ENCODE data around the gene KIAA1755.
"Not testable (repeated sequence)": the region's sequence is repeated elsewhere in the genome, so short reads cannot be mapped to it uniquely, and the experiment has no call there.

The KIAA1755 gene

DNA sequence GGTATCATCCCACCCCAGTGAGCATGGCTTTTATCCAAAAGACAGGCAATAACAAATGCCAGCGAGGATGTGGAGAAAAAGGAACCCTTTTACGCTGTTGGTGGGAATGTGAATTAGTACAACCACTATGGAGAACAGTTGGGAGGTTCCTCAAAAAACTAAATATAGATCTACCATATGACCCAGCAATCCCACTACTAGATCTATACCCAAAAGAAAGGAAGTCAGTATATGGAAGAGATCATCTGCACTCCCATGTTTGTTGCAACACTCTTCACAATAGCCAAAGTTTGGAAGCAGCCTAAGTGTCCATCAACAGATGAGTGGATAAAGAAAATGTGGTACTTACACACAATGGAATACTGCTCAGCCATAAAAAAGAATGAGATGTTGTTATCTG, 5.9 kb upstream of the KIAA1755 start:
- DNase-seq (ENCODE audit: low read depth in 3 of 3): no peak

DNA sequence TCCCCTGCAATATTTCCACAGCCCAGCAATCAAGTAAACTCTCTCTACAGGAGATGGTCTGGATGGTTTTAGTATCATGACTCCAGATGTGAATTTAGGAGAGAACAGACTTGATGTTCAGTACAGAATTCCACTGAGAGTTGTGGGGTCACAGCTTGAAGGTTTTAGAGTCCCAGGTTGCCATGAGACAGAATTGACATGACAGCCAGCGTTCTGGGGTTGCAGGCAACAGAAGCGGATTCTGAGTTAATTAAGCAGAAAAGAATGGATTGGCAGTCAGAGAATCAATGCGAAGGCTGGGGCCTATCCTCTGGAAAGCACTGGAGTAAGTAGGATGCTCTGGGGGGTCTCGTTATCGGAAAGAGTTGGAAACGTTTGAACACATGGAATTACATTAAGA, 2.4 kb upstream of the KIAA1755 start:
- DNase-seq (ENCODE audit: low read depth in 3 of 3): no peak

DNA sequence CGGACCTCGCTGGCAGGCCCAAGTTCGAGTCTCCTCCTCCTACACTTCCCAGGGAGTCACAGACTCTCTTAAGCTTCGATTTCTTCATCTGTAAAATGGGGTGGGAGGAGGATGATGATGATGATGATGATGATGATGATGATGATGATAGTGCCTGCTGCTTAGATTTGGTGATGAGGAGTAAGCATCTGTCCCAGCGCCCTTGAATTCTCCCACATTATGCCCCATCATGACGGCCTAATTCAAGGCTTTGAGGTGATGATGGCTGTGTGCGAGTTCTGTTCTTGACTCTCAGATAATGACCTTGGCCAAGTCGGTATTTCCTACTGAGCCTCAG, 487 bp upstream of the KIAA1755 start:
- no peak for DNase-seq (ENCODE audit: low read depth in 3 of 3)

DNA sequence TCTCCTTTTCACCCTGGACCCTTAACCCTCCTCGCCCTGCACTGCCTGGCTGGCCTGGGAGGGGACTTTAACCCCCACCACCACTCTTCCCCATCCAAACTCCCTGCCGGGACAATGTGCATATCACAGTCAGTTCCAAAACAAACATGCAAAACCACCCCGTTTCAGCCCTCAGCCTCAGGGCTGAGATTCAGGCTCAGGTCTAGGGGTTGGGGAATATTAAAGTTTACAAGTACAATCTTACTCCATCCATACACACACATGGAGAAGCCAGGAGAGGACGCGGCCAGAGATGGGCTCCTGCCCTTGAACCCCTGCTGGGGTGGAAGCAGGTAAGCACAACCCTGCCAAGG, 534 bp downstream of the KIAA1755 start:
- DNase-seq (ENCODE audit: low read depth in 3 of 3): no peak

DNA sequence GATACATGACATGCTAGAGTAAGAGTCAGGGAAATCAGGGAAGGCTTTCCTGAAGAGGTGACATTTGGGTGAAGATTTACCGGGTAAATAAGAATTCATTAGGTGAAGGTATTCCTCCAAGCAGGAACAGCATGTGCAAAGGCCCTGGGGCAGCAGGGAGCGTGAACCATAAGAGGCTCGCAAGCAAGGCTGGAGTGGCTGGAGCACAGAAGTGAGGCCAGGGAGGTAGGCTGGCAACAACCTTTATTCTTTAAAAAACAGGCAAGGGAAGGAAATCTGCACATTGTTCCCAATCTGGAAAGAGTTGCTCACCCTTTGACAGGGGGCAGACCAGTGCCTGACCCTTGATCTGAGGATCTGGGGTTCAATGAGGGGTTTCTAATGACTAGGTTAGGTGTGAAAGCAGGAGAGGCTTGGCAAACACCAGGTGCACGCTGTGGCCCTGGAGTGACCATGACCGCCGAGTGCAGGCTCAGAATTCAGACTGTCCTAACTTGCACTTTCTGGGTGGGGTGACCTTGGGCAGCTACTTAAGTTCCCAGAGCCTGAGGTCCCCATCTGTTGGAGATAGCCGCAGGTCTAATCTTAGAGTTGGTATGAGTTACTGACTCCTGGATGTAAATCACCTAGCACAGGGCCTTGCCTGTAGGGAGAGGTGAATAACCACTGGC, 1.9 kb downstream of the KIAA1755 start:
- DNase-seq (ENCODE audit: low read depth in 3 of 3): no peak

DNA sequence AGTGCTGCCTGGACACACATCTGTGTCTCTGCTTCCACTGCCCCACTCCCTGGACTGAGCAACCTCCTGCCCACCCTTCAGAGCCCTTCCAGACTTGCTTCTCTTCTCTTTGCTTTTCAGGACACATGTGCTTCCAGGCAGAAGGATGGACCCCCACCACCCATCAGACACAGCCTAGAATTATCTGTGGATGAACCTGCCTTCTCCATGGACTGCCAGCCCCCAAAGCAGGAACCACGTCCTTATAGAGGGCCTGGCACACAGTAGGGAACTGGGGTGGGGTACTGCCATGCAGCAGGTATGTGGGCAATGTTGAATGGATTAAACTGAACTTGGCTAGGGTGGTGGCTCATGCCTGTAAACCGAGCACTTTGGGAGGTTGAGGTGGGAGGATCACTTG, 3.6 kb downstream of the KIAA1755 start:
- no peak for DNase-seq (ENCODE audit: low read depth in 3 of 3)

DNA sequence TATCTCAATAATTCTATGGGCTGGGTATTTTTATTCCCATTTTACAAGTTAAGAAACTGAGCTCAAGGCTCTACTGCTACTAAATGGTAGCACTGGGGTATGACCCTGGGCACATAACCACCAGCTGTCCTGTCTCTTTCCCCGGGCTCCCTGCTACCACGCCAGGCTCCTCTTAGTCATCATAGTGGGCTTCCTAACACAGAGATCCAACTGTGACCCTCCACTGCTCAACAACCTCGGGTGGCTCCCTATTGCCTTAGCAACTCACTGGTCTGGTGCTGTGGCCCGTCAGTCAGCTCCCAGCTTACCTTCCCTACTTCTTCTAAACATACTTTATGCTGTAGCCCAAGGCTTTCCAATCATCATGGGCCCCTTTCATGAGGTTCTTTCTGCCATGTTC, 4.5 kb downstream of the KIAA1755 start:
- no peak for DNase-seq (ENCODE audit: low read depth in 3 of 3)

DNA sequence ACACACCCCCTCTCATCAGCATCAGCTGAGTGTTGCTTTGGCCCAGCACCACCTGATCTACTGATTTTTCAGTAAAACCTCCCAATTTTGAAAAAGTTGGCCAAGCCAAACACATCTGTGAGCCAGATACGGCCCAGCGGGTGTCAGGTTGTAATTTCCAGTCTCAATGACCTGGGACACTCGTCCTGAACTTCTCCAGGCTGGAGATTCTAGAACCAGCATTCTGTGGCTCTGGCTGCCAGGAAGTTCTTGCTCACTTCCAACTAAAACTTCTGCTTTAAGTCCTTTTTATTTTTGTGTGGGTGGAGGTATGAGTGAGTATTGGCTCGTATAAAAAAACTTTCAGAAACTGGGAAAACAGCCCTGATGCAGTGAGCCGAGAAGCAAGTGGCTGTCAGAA, 5.1 kb downstream of the KIAA1755 start:
- DNase-seq (ENCODE audit: low read depth in 3 of 3): no peak

DNA sequence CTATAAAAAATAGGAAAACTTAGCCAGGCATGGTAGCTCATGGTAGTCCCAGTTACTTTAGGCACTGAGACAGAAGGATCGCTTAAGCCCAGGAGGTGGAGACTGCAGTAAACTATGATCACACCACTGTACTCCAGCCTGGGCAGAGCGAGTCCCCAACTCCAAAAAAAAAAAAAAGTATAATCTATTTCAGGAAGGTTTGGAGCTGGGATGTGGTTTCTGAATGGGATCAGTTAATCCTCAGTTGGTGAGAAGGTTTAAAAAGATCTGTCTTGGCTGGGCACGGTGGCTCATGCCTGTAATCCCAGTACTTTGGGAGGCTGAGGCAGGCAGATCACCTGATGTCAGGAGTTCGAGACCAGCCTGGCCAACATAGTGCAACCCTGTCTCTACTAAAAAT, 5.9 kb downstream of the KIAA1755 start:
- not testable (repeated sequence) for DNase-seq (ENCODE audit: low read depth in 3 of 3)

DNA sequence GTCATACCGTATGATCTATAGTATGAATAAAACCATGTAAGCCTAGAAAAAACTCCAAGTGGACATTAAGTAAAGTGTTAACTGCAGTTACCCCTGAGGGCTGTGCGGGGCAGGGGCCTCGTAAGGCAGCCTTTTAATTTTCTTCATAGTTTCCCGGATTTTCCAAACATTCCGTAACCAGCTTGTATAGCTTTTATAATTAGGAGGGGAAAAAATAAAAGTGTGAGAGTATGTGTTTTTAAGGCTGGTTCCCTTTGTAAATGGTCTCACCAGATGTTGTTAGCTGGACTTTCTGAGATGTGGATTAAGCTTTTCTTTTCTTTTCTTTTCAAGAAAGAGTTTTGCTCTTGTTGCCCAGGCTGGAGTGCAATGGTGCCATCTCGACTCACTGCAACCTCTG, 7.0 kb downstream of the KIAA1755 start:
- DNase-seq (ENCODE audit: low read depth in 3 of 3): no peak

DNA sequence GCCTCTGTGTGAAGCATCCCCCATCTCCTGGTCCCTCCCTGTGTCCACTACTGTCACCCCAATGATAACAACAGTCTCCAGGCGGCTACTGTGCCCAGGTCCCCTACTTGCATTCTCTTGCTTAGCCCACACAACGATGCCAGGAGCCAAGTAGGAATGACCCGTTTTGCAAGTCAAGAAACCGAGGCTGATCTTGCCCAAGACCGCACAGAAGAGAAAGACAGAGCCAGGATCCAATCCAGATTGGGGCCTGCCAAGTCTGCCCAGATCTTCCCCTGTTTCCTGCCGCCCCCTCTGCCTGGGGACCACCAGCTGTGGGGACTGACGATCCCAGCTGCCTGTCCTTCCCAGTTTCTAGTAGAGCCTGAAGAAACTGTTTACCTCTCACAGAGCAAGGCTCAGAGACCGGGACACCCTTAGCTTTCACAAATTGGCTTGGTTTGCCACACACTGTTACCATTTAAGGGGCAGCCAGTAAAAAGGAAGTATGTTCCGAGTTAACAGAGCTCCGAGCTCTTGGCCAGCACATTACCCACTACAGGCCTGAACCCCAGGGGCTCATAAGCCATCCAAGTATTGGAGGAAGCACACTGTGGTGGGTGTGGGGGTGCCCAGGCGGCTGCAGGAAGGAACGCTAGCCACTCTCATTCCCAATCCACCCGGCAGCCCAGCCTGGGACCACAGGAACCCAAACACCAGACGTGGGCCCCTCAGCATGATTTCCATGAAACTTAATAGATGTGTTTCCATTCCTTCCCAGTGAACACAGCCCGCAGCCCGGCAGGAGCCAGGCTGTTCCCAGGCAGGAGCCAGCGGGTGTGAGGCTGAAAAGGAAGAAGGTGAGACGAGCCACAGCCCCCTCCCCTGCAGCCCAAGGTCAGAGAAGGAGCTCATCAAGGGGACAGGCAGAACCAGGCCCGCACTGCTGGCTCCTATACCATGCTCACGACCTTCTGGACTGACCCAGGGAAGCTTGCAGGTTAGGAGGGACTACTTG, 7.9 kb downstream of the KIAA1755 start:
- no peak for DNase-seq (ENCODE audit: low read depth in 3 of 3)

DNA sequence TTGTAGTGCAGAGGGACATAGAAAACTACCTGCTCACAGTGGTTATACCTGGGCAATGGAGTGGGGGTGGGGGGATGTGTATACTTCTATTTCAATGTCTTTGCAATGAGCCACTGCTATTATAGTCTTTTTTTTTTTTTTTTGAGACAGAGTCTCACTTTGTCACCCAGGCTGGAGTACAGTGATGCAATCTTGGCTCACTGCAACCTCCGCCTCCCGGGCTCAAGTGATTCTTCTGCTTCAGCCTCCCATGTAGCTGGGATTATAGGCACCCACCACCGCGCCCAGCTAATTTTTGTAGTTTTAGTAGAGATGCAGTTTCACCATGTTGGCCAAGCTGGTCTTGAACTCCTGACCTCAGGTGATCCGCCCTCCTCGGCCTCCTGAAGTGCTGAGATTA, 9.1 kb downstream of the KIAA1755 start:
- not testable (repeated sequence) for DNase-seq (ENCODE audit: low read depth in 3 of 3)

DNA sequence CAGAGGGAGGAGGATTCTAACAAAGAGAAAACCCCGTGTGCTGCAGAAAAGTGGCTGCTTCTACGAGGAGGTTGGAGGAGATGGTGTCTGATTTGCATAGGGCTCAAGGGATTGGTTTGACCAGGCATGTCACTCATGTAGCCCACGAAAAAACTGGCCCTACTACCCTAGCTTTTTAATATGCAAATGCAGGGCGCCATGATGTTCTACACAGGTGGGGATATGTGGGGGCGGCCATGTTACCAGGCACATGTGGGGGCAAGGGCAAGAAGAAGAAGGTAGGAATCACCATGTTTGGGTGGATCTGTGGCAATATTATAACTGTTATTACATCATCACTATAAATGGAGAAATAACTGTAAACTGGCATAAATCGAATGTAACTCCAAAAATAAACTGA, 9.9 kb downstream of the KIAA1755 start:
- DNase-seq (ENCODE audit: low read depth in 3 of 3): no peak

DNA sequence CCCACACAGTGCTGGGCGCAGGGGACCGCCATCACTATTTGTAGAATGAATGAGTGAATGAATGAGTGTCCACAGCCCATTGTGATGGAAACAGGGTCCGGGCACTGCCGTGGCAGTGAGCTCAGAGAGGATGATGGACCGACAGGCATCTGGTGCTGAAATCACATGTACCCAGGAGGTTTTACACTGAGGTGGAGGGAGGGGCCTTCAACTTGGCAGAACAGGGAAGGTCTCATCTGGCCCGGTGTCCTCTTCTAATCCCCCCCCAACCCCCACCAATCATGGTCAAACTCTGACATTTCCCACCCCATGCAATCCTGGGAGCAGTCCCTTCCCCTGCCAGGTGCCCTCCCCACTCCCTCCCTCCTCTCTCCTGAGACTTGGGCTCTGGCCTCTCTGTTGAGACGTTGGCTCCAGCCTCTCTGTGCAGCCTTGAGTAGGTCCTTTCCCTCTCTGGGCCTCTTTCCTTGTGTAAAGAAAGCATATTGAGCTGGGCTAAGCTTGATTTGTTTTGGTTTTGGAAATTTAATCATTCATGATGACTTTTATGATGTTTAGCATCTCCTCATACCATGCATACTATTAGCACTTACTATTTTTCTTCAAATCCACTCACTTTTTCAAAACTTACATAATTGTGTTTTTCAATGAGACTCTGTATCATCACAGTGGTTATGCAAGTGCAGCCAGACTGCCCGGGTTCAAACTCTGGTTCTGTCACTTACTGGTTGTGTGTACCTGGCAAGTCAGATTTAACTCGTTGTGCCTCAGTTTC, 10.8 kb downstream of the KIAA1755 start:
- no peak for DNase-seq (ENCODE audit: low read depth in 3 of 3)

DNA sequence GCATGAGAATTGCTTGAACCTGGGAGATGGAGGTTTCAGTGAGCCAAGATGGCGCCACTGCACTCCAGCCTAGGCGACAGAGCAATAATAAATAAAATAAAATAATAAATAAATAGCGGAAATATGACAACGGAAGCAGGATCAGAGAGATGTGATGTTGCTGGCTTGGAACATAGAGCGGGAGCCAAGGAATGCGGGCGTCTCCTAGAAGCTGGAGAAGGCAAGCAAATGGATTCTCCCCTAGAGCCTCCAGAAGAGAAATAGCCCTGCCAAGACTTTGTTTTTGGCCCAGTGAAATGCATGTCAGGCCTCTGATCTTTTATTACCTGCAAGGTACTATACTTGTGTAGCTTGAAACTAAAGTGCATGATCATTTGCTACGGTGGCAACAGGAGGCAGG, 12.4 kb downstream of the KIAA1755 start:
- DNase-seq (ENCODE audit: low read depth in 3 of 3): no peak

DNA sequence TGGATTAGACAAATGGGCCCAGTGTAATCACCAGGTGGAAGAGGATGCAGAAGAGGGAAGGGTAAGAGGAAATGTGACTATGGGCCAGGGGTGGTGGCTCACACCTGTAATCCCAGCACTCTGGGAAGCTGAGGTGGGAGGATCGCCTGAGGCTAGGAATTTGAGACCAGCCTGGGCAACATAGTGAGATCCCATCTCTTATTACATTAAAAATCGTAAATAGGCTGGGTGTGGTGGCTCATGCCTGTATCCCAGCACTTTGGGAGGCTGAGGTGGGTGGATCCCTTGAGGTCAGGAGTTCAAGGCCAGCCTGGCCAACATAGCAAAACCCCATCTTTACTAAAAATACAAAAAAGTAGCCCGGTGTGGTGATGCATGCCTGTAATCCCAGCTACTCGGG, 12.8 kb downstream of the KIAA1755 start:
- DNase-seq (ENCODE audit: low read depth in 3 of 3): not testable (repeated sequence)

DNA sequence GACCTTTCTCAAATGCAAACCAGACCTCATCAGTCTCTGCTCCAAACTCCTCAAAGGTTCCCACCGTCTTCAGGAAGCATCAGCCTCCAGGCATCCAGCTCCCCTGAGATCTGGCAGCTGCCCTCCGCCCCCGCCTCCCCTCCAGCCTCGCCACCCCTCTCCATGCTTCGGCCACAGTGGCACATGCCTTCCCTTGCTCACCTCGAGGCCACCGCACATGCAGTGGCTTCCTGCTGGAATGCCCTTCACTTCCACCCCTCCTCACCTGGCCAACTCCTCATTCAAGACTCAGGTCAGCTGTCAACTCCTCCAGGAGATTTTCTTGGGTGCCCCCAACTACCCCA, 13.4 kb downstream of the KIAA1755 start:
- no peak for DNase-seq (ENCODE audit: low read depth in 3 of 3)

DNA sequence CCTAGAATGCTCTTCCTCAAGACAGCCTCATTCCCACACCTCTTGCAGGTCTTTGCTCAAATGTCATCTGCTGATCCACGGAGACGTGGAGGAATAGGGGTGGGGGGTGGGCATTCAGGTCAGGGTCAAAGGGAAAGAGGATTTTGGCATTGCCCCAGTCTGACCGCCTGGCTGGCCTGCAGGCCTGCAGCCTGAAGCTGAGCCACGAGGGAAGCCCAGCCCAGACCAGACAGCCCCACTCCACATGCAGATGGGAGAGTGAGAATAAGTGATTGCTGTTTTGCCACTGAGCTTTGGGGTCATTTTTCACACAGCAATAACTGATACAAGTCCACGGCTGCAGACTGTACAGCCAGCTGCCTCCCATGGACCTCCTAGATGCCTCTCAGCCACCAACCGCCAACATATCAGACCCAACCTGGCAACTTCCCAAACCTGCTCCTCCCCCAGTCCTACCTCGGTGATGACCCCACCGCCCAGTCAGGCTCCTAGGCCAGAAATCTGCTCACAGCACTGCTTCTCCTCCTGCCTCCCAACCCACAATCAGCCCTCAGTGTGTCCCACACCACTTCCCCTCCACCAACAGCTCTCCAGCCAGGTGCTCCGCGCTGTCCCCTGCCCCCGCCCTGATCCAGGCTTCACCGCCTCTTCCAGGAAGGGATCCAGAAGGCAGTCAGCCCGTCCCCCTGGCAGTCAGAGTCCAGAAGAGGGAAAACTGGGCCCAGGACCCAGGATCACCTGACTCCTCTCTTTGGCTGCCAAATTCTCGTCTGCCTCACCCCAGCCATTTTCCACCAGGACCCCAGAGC, 14.0 kb downstream of the KIAA1755 start:
- DNase-seq (ENCODE audit: low read depth in 3 of 3): no peak

DNA sequence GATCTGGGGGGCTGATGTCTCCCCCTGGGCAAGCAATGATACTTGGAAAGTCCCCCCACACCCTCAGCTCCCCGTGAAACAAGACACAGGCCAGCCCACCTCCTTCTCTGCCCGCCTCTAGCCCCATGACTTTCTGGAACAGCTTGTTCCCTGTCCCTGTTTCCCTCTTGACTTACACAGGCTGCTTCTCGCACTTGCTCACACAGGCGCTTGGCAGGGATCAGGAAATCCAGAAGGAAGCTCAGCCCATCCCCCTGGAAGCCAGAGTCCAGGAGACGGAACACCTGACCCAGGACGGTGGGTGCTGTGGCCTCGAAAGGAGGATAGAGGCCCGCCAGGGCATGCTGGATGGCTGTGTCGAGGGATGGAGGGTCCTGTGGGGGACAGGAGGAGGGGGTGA, 14.8 kb downstream of the KIAA1755 start:
- no peak for DNase-seq (ENCODE audit: low read depth in 3 of 3)

DNA sequence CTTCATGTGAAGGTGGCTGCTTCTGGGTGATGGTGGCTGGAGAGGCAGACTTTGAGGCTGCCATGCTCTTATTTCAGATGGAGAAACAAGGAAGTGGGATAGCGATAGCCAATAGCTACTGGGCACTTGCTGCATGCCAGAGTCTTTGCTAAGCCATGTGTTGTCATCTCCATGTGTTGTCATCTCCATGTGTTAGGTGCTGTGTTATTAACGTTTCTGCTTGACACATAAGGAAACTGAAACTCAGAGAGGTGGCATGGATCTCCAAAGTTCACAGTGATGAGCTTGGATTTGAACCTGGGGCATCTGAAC, 16.9 kb downstream of the KIAA1755 start:
- no peak for DNase-seq (ENCODE audit: low read depth in 3 of 3)

DNA sequence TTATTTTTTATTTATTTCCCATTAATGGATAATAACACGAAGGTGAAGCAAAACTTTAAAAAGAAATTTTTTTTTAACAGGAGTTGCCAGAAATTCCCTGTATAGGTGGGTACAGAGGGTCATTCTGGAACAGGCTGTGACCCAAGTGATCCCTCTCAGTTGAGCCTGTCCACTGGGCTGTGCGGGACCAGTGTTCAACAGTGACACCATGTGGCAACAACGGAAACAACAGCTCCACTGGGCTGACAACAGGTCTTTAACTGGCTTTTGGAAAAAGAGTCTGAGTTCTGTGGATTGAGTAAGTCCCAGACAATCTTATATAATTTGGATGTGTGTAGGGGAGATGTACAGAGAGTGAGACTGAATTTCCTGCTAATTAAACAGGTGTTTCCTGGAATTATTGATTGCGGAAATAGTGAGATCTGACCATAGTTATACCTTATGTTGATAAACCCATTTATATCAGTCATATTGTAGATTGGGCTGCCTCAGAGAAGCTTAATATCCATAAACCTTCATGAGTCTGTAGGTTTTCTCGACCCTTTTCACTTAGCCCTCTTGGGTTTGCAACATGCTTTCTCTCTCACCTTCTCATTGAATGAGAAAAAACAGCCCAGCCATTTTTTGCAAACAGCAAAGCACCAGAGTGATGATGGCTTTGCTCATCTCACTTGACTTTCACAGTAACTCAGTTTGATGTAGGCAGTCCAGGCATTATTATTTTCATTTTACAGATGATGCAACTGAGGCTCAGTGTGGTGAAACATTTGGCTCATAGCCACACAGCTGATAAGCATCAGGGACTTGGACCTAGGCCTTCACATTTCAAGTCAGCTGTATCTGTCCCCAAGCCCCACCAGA, 17.5 kb downstream of the KIAA1755 start:
- peak in 1 of 3 experiments; percentile 17 for DNase-seq (ENCODE audit: low read depth in 3 of 3)

Data from stimulated activated CD4-positive, alpha-beta T cell treated with anti-CD3 and anti-CD28 coated beads, TNF-alpha, amount 100 ng/mL, for 24 hours (primary cell).